DOHH2 (cell line): ENCODE data around the gene TMEM239.

Experiments
- EZH2phosphoT487 ChIP-seq: fragments of 200-600 bp; sonication (generic); IDR thresholded peaks from 2 replicates; pipeline ENCODE4 v1.6.1; 2017; ENCODE audit warnings: borderline replicate concordance, mild to moderate bottlenecking, antibody characterized with exemption, low read length, moderate library complexity, mixed read lengths
- TF ChIP-seq, protein P1 (sequence below): fragments of 200-600 bp; sonication (generic); IDR thresholded peaks from one replicate; pipeline ENCODE4 v1.5.1; 2014; ENCODE audit warnings: antibody characterized with exemption, mild to moderate bottlenecking, low read depth, low read length; ENCODE audit not compliant: poor library complexity, severe bottlenecking

DNA sequence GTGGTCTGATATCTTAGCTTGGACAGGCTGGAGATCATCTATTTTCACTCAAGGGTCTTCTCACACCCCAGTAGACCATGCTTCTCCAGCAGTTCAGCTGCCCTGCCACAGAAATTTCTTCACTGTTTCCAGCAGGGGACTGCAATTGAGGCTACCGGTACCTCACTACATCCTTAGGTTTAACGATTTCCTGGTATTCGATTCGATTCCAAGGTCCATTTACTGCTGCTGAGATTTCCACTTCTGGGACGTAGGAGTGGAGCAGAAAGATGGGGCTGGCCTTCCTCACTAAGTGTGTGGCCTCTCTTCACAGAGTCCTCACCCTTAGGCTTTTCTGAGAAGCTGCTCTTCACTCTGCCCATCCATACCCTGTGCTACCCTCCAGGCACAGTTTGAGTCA lies 30.5 kb downstream of the TMEM239 start:
- no peak for TF ChIP-seq EZH2phosphoT487
- TF ChIP-seq, protein P1, sequence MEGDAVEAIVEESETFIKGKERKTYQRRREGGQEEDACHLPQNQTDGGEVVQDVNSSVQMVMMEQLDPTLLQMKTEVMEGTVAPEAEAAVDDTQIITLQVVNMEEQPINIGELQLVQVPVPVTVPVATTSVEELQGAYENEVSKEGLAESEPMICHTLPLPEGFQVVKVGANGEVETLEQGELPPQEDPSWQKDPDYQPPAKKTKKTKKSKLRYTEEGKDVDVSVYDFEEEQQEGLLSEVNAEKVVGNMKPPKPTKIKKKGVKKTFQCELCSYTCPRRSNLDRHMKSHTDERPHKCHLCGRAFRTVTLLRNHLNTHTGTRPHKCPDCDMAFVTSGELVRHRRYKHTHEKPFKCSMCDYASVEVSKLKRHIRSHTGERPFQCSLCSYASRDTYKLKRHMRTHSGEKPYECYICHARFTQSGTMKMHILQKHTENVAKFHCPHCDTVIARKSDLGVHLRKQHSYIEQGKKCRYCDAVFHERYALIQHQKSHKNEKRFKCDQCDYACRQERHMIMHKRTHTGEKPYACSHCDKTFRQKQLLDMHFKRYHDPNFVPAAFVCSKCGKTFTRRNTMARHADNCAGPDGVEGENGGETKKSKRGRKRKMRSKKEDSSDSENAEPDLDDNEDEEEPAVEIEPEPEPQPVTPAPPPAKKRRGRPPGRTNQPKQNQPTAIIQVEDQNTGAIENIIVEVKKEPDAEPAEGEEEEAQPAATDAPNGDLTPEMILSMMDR, result no peak
